Liver (tissue), 3 donors: Measurements from ENCODE around the gene RECQL.

ENCODE experiments used
- TF ChIP-seq, protein P1 (sequence below): IDR thresholded peaks from 2 replicates; pipeline ENCODE4 v1.6.1; 2016; ENCODE audit warnings: antibody characterized with exemption
- TF ChIP-seq, protein P2 (sequence below): IDR thresholded peaks from 2 replicates; pipeline ENCODE4 v1.6.1; 2016; ENCODE audit warnings: antibody characterized with exemption
- TF ChIP-seq, protein P3 (sequence below): IDR thresholded peaks from 2 replicates; pipeline ENCODE4 v1.6.1; 2016; ENCODE audit warnings: antibody characterized with exemption
- TF ChIP-seq, protein P4 (sequence below): fragments of 150-350 bp; IDR thresholded peaks from 2 replicates; pipeline ENCODE4 v1.5.1; 2017; ENCODE audit warnings: improper control_type of control experiment, low read depth, low read length; ENCODE audit not compliant: missing input control
- donor health status: healthy.
- donor health status: healthy.

DNA sequence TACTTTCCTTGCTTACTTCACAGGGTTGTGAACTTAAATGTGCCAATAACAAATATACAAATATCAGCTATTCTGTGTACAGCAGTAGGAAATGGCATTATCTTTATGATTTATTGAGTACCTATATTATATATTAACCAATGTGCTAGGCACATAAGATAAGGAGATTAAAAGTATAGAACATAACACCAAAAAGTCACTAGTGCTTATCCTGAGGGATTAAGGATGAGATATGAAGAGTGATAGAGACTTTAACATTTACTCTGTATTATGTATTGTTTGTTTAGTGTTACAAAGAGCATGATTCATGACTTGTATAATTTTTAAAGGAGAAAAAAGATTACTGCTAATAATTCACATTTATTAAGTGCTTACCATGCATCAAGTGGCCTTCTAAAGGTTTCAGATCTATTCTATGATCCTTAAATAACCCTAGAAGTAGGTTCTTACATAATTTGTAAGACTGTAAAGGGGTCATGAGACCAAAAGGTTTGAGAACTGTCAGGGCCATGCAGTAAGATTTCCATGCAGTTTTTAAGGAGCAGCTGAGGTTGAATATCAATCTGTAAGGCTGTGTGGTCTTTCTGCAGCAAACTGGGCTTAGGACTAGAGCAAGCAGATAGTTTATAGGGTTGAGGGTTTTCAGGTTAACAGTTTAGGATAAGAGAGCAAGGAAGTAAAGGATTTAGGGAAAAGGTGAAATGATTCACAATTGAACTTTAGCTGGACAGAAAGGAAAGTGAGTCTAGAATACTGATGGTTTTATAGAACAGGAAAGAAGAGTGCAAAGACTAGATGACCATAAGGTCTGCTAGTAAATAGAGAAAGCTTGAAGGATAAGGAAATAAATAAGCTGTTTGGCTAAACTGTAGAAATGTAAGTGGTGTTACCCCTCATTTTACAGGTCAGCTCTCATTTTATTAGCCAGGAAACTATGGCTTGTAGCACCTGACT, 57.0 kb downstream of the RECQL start:
- TF ChIP-seq, protein P1, sequence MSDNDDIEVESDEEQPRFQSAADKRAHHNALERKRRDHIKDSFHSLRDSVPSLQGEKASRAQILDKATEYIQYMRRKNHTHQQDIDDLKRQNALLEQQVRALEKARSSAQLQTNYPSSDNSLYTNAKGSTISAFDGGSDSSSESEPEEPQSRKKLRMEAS, result no peak
- TF ChIP-seq, protein P2, sequence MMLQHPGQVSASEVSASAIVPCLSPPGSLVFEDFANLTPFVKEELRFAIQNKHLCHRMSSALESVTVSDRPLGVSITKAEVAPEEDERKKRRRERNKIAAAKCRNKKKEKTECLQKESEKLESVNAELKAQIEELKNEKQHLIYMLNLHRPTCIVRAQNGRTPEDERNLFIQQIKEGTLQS, result no peak
- TF ChIP-seq, protein P3, sequence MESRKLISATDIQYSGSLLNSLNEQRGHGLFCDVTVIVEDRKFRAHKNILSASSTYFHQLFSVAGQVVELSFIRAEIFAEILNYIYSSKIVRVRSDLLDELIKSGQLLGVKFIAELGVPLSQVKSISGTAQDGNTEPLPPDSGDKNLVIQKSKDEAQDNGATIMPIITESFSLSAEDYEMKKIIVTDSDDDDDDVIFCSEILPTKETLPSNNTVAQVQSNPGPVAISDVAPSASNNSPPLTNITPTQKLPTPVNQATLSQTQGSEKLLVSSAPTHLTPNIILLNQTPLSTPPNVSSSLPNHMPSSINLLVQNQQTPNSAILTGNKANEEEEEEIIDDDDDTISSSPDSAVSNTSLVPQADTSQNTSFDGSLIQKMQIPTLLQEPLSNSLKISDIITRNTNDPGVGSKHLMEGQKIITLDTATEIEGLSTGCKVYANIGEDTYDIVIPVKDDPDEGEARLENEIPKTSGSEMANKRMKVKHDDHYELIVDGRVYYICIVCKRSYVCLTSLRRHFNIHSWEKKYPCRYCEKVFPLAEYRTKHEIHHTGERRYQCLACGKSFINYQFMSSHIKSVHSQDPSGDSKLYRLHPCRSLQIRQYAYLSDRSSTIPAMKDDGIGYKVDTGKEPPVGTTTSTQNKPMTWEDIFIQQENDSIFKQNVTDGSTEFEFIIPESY, result no peak
- TF ChIP-seq, protein P4, sequence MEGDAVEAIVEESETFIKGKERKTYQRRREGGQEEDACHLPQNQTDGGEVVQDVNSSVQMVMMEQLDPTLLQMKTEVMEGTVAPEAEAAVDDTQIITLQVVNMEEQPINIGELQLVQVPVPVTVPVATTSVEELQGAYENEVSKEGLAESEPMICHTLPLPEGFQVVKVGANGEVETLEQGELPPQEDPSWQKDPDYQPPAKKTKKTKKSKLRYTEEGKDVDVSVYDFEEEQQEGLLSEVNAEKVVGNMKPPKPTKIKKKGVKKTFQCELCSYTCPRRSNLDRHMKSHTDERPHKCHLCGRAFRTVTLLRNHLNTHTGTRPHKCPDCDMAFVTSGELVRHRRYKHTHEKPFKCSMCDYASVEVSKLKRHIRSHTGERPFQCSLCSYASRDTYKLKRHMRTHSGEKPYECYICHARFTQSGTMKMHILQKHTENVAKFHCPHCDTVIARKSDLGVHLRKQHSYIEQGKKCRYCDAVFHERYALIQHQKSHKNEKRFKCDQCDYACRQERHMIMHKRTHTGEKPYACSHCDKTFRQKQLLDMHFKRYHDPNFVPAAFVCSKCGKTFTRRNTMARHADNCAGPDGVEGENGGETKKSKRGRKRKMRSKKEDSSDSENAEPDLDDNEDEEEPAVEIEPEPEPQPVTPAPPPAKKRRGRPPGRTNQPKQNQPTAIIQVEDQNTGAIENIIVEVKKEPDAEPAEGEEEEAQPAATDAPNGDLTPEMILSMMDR, result no peak
